Upper lobe of left lung (tissue), 6 donors: ENCODE results near the gene ATP11A. TPM values are rescaled to one million over a fixed set of nuclear protein-coding genes. Genes with fewer than 3 reads are reported as not detected.

Experiments used
- ATAC-seq, 2 donors: fragments of 200-7000 bp; cut with Tn5 transposase; one replicate each; pipeline ENCODE4 v1.9.1; 2022; ENCODE audit warnings: mild to moderate bottlenecking in 2 of 2, moderate library complexity in 2 of 2; ENCODE audit not compliant: low FRiP score in 2 of 2
- DNase-seq, 2 donors: peaks; one replicate each; pipeline ENCODE4 v3.0.0-alpha.2; 2019 to 2020
- H3K27ac ChIP-seq, 4 donors: fragments of 200-600 bp; sonication (generic); one replicate each; pipeline ENCODE4 v1.5.1; 2016 to 2019
- H3K27me3 ChIP-seq, 4 donors: fragments of 200-600 bp; sonication (generic); one replicate each; pipeline ENCODE4 v1.5.1; 2017 to 2019
- H3K36me3 ChIP-seq, 4 donors: fragments of 200-600 bp; sonication (generic); one replicate each; pipeline ENCODE4 v1.5.1; 2016 to 2019
- H3K4me1 ChIP-seq, 4 donors: fragments of 200-600 bp; sonication (generic); one replicate each; pipeline ENCODE4 v1.5.1; 2018 to 2019
- H3K4me3 ChIP-seq, 4 donors: fragments of 200-600 bp; sonication (generic); one replicate each; pipeline ENCODE4 v1.5.1; 2017 to 2019; ENCODE audit warnings: mild to moderate bottlenecking in 2 of 4, moderate library complexity in 1 of 4
- H3K9me3 ChIP-seq, 4 donors: fragments of 200-600 bp; sonication (generic); one replicate each; pipeline ENCODE4 v1.5.1; 2018 to 2019
- CTCF ChIP-seq, 6 experiments: fragments of 450-650 bp in 4 of 6; fragments of 200-600 bp in 2 of 6; sonication (generic) in 2 of 6; IDR thresholded peaks; one replicate each; pipeline ENCODE4 v1.5.1; 2016 to 2019; ENCODE audit warnings: antibody characterized with exemption in 6 of 6
- EP300 ChIP-seq, 4 donors: sonication (generic); formaldehyde crosslinking; IDR thresholded peaks; one replicate each; pipeline ENCODE4 v1.5.1; 2017; ENCODE audit warnings: antibody characterized with exemption in 4 of 4, control low read depth in 2 of 4
- POLR2A ChIP-seq, 4 donors: fragments of 450-650 bp; IDR thresholded peaks; one replicate each; pipeline ENCODE4 v1.5.1; 2016 to 2017; ENCODE audit warnings: antibody characterized with exemption in 4 of 4, mild to moderate bottlenecking in 2 of 4
- POLR2AphosphoS5 ChIP-seq, 2 donors: sonication (generic); formaldehyde crosslinking; IDR thresholded peaks; one replicate each; pipeline ENCODE4 v1.5.1; 2017; ENCODE audit warnings: antibody characterized with exemption in 2 of 2
- WGBS, 2 donors: methylation state at CpG; one replicate each; pipeline ENCODE4 v1.1.5; 2017 to 2018; 5-methylcytosine and 5-hydroxymethylcytosine counted together
- total RNA-seq, 6 donors: library from RNA; depleted of rRNA in 4 of 6; stranded (reverse); fragments of >200 nt in 4 of 6; gene quantifications; one replicate each; pipeline versions ENCODE4 v1.1.0 to v1.2.1, GENCODE V29; 2016 to 2021
- donor health status: DM: no; HTN: no; CAD: no; lungs with moderate emphysema.
- donor health status: DM: no; HTN: yes; CAD: no; lungs with severe emphysema.

ATP11A gene
- total RNA-seq, 6 donors from 2014 or later: 159 to 285 (median 260) TPM

- Histone ChIP-seq H3K27ac (no peak overlapping the region), H3K36me3 (peaks cover 10 to 63% (median 46%) of the 10 kb centered on the region in 4 donors), H3K27me3 (no peaks in the 10 kb centered on the region), H3K9me3 (no peaks in the 10 kb centered on the region), H3K4me1 (peaks cover 0 to 4% (median 0%) of the 10 kb centered on the region in 4 donors), H3K4me3 (no peak overlapping the region)
- DNase-seq (peak in 1 of 2 donors; percentile 71), ATAC-seq (peak in 1 of 2 donors; percentile 70)
- no peak for TF ChIP-seq POLR2A (IDR thresholded peaks at IDR 0.05)
- no peak for TF ChIP-seq CTCF (IDR thresholded peaks at IDR 0.05)
- TF ChIP-seq POLR2AphosphoS5 (IDR thresholded peaks at IDR 0.05): no peak
- no peak for TF ChIP-seq EP300 (IDR thresholded peaks at IDR 0.05)
- WGBS, 2 donors: 64 to 66% methylated on average over 6 of the region's 6 CpGs
Observed at GRCh38 chr13:112849500-112849899, 159.7 kb downstream of the ATP11A start.

GRCh38 chr13:112850273-112850672 is 160.4 kb downstream of the ATP11A start:
- Histone ChIP-seq H3K9me3 (no peaks in the 10 kb centered on the region), H3K27me3 (no peaks in the 10 kb centered on the region), H3K4me1 (peaks cover 0 to 4% (median 0%) of the 10 kb centered on the region in 4 donors), H3K27ac (no peak overlapping the region), H3K4me3 (no peak overlapping the region), H3K36me3 (peaks cover 16 to 66% (median 49%) of the 10 kb centered on the region in 4 donors)
- DNase-seq (no peak), ATAC-seq (no peak)
- no peak for TF ChIP-seq EP300 (IDR thresholded peaks at IDR 0.05)
- TF ChIP-seq POLR2A (IDR thresholded peaks at IDR 0.05): no peak
- TF ChIP-seq POLR2AphosphoS5 (IDR thresholded peaks at IDR 0.05): no peak
- TF ChIP-seq CTCF (IDR thresholded peaks at IDR 0.05): no peak
- WGBS, 2 donors: 95 to 97% methylated on average over 6 of the region's 6 CpGs

- Histone ChIP-seq H3K27me3 (no peaks in the 10 kb centered on the region), H3K27ac (no peak overlapping the region), H3K9me3 (no peaks in the 10 kb centered on the region), H3K4me1 (peaks cover 0 to 4% (median 0%) of the 10 kb centered on the region in 4 donors), H3K4me3 (no peak overlapping the region), H3K36me3 (peaks cover 14 to 70% (median 55%) of the 10 kb centered on the region in 4 donors)
- TF ChIP-seq POLR2AphosphoS5 (IDR thresholded peaks at IDR 0.05) (no peak), CTCF (IDR thresholded peaks at IDR 0.05) (no peak), EP300 (IDR thresholded peaks at IDR 0.05) (no peak), POLR2A (IDR thresholded peaks at IDR 0.05) (no peak)
- ATAC-seq (no peak), DNase-seq (no peak)
- WGBS, 2 donors: 64 to 77% methylated on average over 13 of the region's 13 CpGs
Observed at GRCh38 chr13:112851107-112852038, 161.5 kb downstream of the ATP11A start.

GRCh38 chr13:112852392-112852791 is 162.6 kb downstream of the ATP11A start:
- no peak for TF ChIP-seq CTCF (IDR thresholded peaks at IDR 0.05)
- no peak for TF ChIP-seq EP300 (IDR thresholded peaks at IDR 0.05)
- TF ChIP-seq POLR2A (IDR thresholded peaks at IDR 0.05): no peak
- TF ChIP-seq POLR2AphosphoS5 (IDR thresholded peaks at IDR 0.05): no peak
- 94 to 96% methylated on average over 14 to 15 of the region's 15 CpGs for WGBS, 2 donors
- Histone ChIP-seq H3K4me3 (no peak overlapping the region), H3K27ac (no peak overlapping the region), H3K27me3 (no peaks in the 10 kb centered on the region), H3K4me1 (peaks cover 0 to 4% (median 0%) of the 10 kb centered on the region in 4 donors), H3K9me3 (no peaks in the 10 kb centered on the region), H3K36me3 (peaks cover 15 to 71% (median 54%) of the 10 kb centered on the region in 4 donors)
- DNase-seq: no peak
- ATAC-seq: no peak
